OCI-LY7 (cell line): ENCODE measurements around the gene ZFHX2.

ENCODE experiments used
- EZH2phosphoT487 ChIP-seq: fragments of 200-600 bp; sonication (generic); IDR thresholded peaks from 2 replicates; pipeline ENCODE4 v1.6.1; 2018; ENCODE audit warnings: low read depth, borderline replicate concordance, mild to moderate bottlenecking, mixed run types, antibody characterized with exemption, low read length, moderate library complexity, mixed read lengths
- TF ChIP-seq, protein P1 (sequence below): fragments of 200-600 bp; sonication (generic); conservative IDR thresholded peaks from 2 replicates; pipeline ENCODE4 v1.5.1; 2014; ENCODE audit warnings: mild to moderate bottlenecking, antibody characterized with exemption, low read length, moderate library complexity, mixed read lengths

DNA sequence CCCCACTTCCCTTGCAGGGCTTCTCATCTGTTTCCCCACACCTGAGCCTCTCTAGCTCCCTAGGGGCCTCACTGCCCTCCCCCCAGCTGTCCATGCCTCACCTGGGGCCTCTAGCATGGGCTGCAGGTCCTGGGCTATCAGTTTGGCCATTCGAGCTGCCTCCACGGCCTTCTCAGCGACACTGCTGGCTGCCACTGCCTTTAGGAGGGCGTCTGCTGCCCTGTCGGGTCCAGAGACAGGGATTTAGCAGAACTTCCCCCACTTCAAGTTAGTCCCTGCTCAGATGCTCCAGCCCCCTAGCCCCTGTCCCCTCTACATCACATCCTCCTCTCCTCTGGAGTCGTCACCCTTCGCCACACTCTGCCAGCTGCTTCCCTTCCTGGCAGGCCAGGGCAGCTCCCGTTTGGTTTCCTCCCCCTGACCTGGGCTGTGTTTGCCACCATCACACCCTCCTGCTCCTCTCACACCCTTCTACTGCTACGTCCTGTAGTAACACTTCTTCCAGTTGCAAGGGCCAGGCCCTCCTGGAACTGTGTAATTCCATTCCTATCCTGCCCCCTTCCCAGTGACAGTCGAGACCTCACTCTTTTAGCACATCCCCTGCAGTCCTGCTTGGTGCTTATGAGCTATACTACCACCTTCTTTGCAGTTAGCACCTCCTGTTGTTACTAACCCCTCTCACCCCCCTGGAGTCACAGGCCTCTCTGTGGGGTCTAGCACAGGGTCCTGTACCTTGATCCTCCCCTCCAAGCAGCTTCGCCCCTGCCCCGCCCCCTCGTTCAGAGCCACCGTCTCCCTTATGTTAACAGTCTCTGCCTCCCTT, 20.3 kb upstream of the ZFHX2 start:
- TF ChIP-seq, protein P1, sequence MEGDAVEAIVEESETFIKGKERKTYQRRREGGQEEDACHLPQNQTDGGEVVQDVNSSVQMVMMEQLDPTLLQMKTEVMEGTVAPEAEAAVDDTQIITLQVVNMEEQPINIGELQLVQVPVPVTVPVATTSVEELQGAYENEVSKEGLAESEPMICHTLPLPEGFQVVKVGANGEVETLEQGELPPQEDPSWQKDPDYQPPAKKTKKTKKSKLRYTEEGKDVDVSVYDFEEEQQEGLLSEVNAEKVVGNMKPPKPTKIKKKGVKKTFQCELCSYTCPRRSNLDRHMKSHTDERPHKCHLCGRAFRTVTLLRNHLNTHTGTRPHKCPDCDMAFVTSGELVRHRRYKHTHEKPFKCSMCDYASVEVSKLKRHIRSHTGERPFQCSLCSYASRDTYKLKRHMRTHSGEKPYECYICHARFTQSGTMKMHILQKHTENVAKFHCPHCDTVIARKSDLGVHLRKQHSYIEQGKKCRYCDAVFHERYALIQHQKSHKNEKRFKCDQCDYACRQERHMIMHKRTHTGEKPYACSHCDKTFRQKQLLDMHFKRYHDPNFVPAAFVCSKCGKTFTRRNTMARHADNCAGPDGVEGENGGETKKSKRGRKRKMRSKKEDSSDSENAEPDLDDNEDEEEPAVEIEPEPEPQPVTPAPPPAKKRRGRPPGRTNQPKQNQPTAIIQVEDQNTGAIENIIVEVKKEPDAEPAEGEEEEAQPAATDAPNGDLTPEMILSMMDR, result no peak
- no peak for TF ChIP-seq EZH2phosphoT487
